EH (cell line): ENCODE measurements around the gene SYCN.
"Not testable (repeated sequence)": the region's sequence is repeated elsewhere in the genome, so short reads cannot be mapped to it uniquely, and the experiment has no call there.

Source experiments
- DNase-seq: peaks from one replicate; pipeline ENCODE4 v3.0.0-alpha.2; 2015; ENCODE audit warnings: low read depth

The SYCN gene, protein sequence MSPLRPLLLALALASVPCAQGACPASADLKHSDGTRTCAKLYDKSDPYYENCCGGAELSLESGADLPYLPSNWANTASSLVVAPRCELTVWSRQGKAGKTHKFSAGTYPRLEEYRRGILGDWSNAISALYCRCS

DNA sequence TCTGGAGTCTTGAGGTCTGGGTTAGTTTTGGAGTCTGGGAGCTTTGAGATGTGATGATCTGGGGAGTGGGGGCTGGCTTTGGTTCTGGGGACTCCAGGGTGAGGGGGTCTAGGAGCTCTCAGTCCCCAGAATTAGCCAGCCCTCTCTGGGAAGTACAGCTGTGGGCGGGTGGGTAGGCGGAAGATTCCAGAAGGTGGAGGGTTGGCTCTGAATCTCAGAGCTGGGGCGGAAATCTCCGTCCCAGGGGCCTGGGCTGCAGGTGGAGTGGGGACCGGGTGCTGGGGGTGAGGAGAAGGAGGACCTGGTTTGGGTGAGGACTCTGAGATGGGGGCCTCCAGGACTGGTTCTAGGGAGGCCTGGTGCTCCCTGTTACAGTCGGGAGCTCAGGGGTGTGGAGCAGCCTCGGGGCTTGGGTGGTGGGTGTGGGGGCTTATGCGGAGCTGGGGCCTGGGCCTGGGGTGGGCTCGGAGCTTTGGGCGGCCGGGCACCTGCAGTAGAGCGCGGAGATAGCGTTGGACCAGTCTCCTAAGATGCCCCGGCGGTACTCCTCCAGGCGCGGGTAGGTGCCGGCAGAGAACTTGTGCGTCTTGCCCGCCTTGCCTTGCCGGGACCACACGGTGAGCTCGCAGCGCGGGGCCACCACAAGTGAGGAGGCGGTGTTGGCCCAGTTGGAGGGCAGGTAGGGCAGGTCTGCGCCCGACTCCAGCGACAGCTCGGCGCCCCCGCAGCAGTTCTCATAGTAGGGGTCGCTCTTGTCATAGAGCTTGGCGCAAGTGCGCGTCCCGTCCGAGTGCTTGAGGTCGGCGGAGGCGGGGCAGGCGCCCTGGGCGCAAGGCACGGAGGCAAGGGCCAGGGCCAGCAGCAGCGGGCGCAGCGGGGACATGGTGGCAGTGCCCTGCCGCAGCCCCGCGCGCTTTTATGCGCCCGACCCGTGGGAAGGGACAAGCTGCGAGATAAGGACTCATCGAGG lies at the start of gene SYCN:
Gene SYCN (minus strand): TSS at position 892 of the 970 bp plus-strand sequence. CDS start 9 bp downstream, at position 883.
- no peak for DNase-seq

- no peak for DNase-seq
Observed at GRCh38 chr19:39253374-39254149, 49.5 kb upstream of the SYCN start.

- DNase-seq: no peak
Observed at GRCh38 chr19:39252458-39252857, 48.4 kb upstream of the SYCN start.

DNA sequence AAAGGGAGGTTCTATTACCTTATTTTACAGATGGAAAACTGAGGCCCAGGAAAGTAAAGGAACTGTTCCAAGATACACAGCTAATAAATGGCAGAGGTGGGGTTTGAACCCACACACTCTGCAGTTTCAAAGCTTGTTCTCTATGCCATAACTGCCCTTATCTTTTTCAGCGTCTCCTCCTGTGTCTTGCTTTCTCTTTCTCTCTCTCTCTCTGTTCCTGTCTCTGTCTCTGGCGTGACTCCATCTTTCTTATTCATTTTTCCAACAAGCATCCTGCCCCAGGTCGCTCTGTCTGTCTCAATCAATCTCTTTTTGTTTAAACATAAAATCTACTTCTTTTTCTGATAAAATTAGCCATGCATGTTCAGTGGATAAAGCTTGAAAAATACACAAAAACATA lies 47.8 kb upstream of the SYCN start:
- DNase-seq: no peak

GRCh38 chr19:39251081-39251480 lies 47.0 kb upstream of the SYCN start:
- DNase-seq: no peak

DNA sequence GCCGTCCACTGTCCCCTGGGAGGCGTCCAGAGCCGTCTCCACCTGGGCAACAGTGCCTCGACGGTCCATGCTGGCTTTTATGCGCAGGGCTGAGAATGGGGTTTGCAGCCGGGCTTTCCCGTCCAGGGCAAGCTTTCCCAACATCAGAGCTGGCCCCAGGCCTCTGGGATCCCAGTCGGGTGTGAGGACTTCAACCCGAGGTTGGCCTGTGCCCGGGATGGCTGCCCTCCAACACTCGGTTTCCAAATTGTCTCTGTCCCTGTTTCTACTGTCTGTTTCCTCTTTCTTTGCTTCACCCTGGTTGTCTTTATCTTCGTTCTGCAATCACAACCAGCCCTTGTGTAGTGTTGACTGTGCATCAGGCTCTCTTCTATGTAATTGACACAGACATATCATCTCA lies 44.7 kb upstream of the SYCN start, which contains the start of gene IFNL4:
Gene IFNL4 (minus strand): TSS at position 51 of the 400 bp plus-strand sequence.
- no peak for DNase-seq

DNA sequence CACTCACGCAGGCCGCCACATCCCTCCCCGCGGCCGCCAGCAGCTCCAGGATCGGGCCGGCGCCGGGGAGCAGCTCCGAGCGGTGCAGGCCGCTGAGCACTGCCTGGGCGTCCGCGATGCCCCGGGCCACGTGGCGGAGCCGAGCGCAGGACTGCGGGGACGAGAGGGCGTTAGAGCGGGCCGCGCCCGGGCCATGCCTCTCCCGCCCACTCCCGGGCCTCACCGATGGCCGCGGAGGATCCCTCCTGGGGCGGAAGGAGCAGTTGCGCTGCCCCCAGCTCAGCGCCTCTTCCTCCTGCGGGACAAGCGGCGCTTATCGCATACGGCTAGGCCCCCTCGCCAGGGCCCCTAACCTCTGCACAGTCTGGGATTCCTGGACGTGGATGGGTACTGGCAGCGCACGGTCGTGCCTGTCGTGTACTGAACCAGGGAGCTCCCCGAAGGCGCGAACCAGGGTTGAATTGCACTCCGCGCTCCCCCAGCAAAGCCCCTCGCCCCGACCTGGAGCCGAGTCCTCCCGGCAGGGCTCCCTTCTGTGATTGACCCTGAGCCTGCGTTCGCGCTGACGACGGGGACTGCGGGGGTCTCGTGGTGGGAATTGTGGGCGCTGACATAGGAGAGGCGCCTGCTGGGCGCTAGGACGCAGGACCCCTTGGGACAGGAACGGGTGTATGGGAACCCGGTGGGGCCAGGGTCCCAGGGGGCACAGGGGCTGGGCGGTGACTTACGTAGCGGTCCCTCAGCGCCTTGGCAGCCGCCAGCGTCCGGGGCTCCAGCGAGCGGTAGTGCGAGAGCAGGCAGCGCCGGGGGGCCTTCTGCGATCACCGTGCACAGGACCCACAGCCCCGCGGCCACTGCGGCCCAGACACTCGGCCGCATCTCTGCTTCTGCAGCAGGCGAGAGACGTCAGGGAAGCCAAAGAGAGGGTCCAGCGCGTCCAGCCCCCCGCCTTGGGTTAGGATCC lies 43.9 kb upstream of the SYCN start:
- DNase-seq: no peak

DNA sequence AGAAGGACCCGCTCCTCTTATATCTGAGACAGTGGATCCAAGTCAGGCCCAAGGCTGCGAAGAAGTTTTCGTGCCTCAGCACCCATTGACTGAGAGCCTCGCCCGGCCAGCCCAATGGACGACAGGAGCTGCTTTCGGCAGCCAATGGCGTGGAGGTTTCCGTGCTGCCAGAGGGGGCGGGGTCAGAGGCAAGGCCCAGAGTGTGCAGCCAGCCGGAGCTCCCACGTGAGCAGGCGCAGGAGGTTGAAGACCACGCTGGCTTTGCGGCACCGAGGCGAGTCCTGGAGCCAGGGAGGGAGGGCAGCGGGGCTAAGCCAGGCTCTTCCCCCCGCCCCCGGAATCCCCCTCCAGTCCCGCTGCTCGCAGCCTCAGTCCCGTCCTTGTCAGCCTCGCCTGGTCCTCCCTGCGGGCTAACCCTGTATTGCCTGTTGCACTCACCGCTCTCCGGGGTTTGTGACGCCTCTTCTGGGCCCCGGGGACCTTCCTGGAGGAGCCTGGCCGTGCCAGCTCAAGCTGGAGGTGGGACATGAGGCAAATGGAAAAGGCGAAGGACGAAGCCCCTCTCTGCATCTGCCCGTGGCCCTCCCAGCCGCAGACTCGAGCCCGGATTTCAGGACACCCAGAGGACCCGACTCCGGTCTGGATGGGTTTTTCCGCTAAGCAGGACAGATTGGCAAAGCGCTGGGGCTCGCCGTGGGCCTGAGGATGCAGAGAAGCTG lies 43.0 kb upstream of the SYCN start:
- peak; percentile 28 for DNase-seq

- not testable (repeated sequence) for DNase-seq
Observed at GRCh38 chr19:39245166-39245565, 41.1 kb upstream of the SYCN start.

- not testable (repeated sequence) for DNase-seq
Observed at GRCh38 chr19:39244410-39245100, 40.5 kb upstream of the SYCN start, which contains the start of gene IFNL3. TSS of gene IFNL3 (minus strand) at chr19:39245006. CDS start at chr19:39244967, 39 bp downstream.

- DNase-seq: not testable (repeated sequence)
Observed at GRCh38 chr19:39243741-39244140, 39.7 kb upstream of the SYCN start.

- no peak for DNase-seq
Observed at GRCh38 chr19:39240421-39240820, 36.4 kb upstream of the SYCN start.

DNA sequence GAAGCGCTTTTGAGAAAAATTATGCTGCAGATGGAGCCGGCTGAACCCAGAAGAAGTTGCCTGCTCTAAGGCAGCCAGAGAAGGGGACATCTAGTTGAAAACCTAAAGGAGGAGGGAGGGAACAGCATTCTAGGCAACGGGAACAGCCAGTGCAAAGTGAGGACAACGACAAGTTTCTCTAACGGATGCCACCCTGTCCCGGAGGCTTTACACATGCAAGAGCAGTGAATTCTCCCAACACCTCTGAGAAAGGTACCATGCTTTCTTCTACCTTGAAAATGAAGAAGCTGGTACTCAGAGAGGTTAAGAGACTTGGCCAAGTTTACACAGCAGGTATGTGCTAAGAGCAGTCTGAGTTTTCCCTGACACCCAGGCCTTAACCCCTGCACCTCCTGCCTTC lies 34.9 kb upstream of the SYCN start:
- no peak for DNase-seq

- DNase-seq: no peak
Observed at GRCh38 chr19:39238209-39238608, 34.1 kb upstream of the SYCN start.

DNA sequence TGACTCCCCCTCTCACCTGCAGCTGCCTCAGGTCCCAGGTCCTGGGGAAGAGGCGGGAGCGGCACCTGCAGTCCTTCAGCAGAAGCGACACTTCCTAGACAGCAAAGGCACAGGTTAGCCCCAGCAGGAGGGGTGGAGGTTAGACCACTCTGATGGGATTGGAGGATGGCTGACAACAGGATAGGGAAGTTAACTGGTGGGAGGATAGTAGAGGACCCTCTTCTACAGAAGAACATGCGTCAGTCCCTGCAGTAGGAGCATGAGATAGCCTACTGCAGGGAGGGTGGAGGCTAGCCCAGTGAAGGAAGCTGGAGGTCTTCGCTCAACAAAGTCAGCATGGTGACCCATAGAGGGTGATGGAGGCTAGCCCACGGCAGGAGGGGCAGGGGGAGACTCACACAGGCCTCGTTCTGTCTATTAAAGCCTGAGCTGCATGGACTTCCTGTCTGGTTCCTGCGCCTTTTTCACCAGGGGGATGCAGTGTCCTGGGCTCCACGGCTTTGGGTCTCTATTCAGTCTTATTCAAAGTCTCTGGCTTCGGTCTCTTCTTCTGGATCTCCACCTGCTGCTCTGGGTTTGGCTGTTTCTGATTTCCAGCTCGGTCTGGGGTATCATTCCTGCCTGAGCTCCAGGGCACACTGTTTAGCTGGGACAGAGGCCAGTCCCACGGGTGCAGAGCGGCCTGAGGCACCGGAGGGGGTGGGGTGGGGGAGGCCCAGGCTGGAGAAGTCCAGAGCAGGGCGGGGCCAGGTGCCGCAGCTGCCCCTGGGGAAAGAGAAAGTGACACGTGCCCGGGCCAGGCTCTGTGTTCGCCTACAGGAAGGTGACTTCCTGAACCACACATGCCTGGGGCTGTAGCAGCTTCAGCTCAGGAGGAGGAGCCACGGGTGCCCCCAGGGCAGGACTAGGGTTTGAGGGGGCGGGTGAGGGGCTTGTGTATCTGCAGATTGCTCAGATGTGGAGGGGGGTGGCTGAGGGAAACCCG lies 33.4 kb upstream of the SYCN start:
- DNase-seq: no peak

DNA sequence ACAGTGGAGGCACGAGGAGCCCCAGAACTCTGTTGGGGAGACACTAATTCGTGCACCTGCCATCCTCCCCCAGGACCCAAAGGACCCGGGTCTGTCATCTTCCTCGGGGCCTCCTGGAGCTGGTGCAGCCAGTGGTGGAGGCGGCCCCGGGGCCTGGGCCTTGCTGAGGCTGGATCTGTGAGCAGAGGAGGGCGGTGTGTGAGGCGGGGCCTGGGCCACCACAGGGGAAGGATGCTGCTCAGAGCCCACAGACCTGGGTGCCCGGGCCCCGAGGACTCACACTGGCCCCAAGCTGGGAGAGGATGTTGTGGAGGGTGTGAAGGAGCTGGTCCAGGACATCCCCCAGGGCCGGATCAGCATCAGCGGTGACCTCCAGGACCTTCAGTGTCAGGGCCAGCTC lies 32.5 kb upstream of the SYCN start:
- DNase-seq: no peak

- no peak for DNase-seq
Observed at GRCh38 chr19:39232708-39233107, 28.6 kb upstream of the SYCN start.

DNA sequence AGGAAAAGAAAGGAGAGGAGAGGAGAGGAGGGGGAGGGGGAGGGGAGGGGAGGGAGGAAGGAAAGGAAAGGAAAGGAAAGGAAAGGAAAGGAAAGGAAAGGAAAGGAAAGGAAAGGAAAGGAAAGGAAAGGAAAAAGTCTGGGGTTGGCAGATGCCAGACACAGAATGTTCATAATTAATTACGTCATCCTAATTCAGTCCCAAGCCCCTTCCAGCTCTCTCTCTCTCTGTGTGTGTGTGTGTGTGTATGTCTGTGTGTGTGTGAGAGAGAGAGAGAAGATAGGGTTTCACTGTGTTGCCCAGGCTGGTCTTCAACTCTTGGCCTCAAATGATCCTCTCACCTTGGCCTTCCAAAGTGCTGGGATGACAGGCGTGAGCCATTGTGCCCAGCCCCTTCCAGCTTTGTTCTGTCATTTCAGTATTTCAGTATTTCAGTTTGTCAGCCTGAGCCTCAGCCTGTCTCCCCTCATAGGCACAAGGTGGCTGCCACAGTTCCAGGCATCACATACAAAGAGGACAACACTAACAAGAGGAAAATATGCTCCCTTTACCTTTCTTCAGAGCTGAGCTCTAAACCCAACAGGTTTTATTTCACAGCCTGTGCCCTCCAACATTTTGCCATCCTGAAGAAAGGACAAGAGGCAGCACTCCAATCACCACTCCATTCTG lies 26.2 kb upstream of the SYCN start:
- no peak for DNase-seq
